ENCODE results near the gene PDE4D. TPM values are rescaled to one million over a fixed set of nuclear protein-coding genes. Genes with fewer than 3 reads are reported as not detected.
A peak's percentile ranks its signal among the peaks of the same experiment; 100 is the strongest.

Gene PDE4D
- total RNA-seq, 1 experiment from 2014 or later, result 3.6 TPM

DNA sequence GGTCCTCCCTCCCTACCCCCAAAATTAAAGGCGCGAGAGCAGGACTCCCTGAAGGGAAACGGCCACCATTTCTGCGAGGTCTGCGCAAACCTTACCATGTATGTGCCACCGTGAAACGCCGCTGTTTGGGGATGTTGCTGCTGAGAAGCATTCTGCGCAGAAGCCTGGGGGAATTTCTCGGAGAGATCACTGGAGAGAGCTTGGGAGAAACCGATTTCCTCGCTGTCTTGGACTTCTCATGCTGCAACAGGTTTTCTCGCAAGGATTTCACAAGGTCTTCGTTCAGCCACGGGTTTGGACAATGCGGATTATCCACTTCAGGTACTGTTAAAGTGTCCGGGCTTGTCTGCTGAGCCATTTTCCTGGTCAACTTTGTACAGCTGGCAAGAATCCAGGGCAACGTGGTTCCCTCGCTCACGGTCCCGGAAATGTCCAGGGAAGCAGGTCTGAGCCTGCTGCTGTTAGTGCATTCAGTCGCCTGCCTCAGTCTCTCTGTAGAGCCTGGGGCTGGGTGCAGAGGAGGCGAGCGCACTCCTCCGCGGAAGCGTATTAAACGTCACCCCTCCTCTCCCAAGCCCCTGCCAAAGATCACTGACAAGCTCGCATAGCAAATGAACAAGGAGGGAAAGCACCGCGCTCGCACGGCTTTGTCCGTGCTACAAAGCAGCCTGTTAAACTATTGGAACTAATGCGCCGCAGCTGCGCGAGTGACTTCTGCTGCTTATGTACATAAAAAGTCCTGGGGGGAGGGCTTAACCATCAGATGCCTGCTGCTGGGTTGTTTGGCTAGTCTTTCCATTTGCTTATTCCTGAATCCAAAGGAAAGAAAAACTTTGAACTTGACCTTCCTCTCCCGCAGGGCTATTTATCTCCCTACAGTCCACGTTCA is 125.1 kb downstream of the PDE4D start:
- TF ChIP-seq, protein P1, sequence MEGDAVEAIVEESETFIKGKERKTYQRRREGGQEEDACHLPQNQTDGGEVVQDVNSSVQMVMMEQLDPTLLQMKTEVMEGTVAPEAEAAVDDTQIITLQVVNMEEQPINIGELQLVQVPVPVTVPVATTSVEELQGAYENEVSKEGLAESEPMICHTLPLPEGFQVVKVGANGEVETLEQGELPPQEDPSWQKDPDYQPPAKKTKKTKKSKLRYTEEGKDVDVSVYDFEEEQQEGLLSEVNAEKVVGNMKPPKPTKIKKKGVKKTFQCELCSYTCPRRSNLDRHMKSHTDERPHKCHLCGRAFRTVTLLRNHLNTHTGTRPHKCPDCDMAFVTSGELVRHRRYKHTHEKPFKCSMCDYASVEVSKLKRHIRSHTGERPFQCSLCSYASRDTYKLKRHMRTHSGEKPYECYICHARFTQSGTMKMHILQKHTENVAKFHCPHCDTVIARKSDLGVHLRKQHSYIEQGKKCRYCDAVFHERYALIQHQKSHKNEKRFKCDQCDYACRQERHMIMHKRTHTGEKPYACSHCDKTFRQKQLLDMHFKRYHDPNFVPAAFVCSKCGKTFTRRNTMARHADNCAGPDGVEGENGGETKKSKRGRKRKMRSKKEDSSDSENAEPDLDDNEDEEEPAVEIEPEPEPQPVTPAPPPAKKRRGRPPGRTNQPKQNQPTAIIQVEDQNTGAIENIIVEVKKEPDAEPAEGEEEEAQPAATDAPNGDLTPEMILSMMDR (conservative IDR thresholded peaks at IDR 0.05; ENCODE audit: low read depth, low read length), result no peak
- TF ChIP-seq EZH2 (IDR thresholded peaks at IDR 0.05; ENCODE audit: low read length, unreplicated experiment) (no peak), EZH2phosphoT487 (IDR thresholded peaks at IDR 0.05; ENCODE audit: borderline replicate concordance, low read length) (no peak)
- CTCF ChIA-PET, result no interaction called here
- Histone ChIP-seq H3K27ac (ENCODE audit: low read length) (peak overlapping the region; percentile 80), H3K9me3 (ENCODE audit: low read length) (no peaks in the 10 kb centered on the region), H4K20me1 (ENCODE audit: low read length) (0 out of 2 replicates have a peak, but pooled peaks cover 3% of the 10 kb centered on the region), H3K4me1 (ENCODE audit: insufficient read depth, low read length) (peaks cover 31% of the 10 kb centered on the region), H3K27me3 (ENCODE audit: low read length) (no peaks in the 10 kb centered on the region), H3K9me2 (replicated peaks; ENCODE audit: low read length) (no peaks in the 10 kb centered on the region), H3F3A (ENCODE audit: low read length, unreplicated experiment) (no peaks in the 10 kb centered on the region), H3K36me3 (ENCODE audit: low read depth, low read length) (no peaks in the 10 kb centered on the region), H3K79me2 (ENCODE audit: low read length) (peaks cover 16% of the 10 kb centered on the region; the same call in 1 of the 2 replicates), H3K4me2 (ENCODE audit: low read length) (peak overlapping the region; percentile 83), H2AFZ (ENCODE audit: low read length) (peak overlapping the region; percentile 75), H3K9ac (ENCODE audit: low read length) (peak overlapping the region; percentile 91), H3K4me3 (ENCODE audit: low read length) (peak overlapping the region; percentile 81)
- peak; percentile 65 for DNase-seq
- POLR2A ChIA-PET (ENCODE audit: unreplicated experiment), result interaction anchor here (0.5 to 0.9 kb wide), 5 partner anchors 8 to 25 kb away, joined by 3 to 6 read pairs (median 4); no protein-coding TSS in a partner anchor
- peak; percentile 77 for ATAC-seq
- BruUV-seq (replicated peaks), result TSS peak; percentile 65
- intact Hi-C loops (cut with micrococcal nuclease), result no loop called here

GRCh38 chr5:59767681-59768151 is 125.8 kb downstream of the PDE4D start:
- Histone ChIP-seq H3K9me2 (replicated peaks; ENCODE audit: low read length) (no peaks in the 10 kb centered on the region), H3K4me3 (ENCODE audit: low read length) (peak overlapping the region; percentile 81), H3K4me2 (ENCODE audit: low read length) (peak overlapping the region; percentile 83), H3K27me3 (ENCODE audit: low read length) (no peaks in the 10 kb centered on the region), H3K36me3 (ENCODE audit: low read depth, low read length) (no peaks in the 10 kb centered on the region), H4K20me1 (ENCODE audit: low read length) (0 out of 2 replicates have a peak, but pooled peaks cover 3% of the 10 kb centered on the region), H3K79me2 (ENCODE audit: low read length) (peaks cover 16% of the 10 kb centered on the region; the same call in 1 of the 2 replicates), H2AFZ (ENCODE audit: low read length) (peak overlapping the region; percentile 75), H3K9ac (ENCODE audit: low read length) (peak overlapping the region; percentile 91), H3K4me1 (ENCODE audit: insufficient read depth, low read length) (peaks cover 27% of the 10 kb centered on the region), H3F3A (ENCODE audit: low read length, unreplicated experiment) (no peaks in the 10 kb centered on the region), H3K27ac (ENCODE audit: low read length) (peak overlapping the region; percentile 80), H3K9me3 (ENCODE audit: low read length) (no peaks in the 10 kb centered on the region)
- ChIA-PET POLR2A (ENCODE audit: unreplicated experiment) (interaction anchor here (0.5 to 1.0 kb wide), 2 partner anchors 8 to 731 kb away, joined by 3 read pairs; no protein-coding TSS in a partner anchor), CTCF (no interaction called here)
- intact Hi-C loops (cut with micrococcal nuclease), result no loop called here
- BruUV-seq (replicated peaks), result no TSS peak
- TF ChIP-seq EZH2 (IDR thresholded peaks at IDR 0.05; ENCODE audit: low read length, unreplicated experiment), result no peak
- TF ChIP-seq, protein P1 (conservative IDR thresholded peaks at IDR 0.05; ENCODE audit: low read depth, low read length), result no peak
- no peak for TF ChIP-seq EZH2phosphoT487 (IDR thresholded peaks at IDR 0.05; ENCODE audit: borderline replicate concordance, low read length)
- ATAC-seq (peak; percentile 8), DNase-seq (no peak)
